GM10266 (cell line): ENCODE results near the gene GTF2A1L.
"Not testable (repeated sequence)": the region's sequence is repeated elsewhere in the genome, so short reads cannot be mapped to it uniquely, and the experiment has no call there.

Source experiments
- DNase-seq: peaks from one replicate; pipeline ENCODE4 v3.0.0; 2012; ENCODE audit errors: extremely low spot score
- TF ChIP-seq, protein P1 (sequence below): IDR thresholded peaks from 2 replicates; pipeline ENCODE4 v1.5.1; 2012; ENCODE audit warnings: mild to moderate bottlenecking, low read depth; ENCODE audit not compliant: control insufficient read depth, insufficient read depth; ENCODE audit errors: missing control alignments

The GTF2A1L gene

DNA sequence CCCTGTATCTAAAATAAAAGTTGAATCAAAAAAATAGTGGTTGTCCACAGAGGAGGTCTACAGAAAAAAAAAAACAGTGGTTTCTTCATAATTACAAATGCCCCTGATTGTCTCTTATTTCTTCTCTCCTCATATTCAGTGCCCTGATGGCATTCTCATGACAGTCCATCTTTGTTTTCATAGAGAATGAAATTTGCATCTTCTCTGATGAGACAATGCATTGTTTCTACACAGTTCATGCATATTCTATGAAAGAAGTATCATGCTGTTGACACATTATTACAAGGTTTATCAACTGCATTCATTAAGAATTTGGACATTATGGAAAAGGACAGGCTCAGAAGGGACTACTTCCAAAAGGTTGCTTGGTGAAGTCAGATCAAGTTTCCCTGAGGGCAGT, 78.3 kb downstream of the GTF2A1L start:
- TF ChIP-seq, protein P1, sequence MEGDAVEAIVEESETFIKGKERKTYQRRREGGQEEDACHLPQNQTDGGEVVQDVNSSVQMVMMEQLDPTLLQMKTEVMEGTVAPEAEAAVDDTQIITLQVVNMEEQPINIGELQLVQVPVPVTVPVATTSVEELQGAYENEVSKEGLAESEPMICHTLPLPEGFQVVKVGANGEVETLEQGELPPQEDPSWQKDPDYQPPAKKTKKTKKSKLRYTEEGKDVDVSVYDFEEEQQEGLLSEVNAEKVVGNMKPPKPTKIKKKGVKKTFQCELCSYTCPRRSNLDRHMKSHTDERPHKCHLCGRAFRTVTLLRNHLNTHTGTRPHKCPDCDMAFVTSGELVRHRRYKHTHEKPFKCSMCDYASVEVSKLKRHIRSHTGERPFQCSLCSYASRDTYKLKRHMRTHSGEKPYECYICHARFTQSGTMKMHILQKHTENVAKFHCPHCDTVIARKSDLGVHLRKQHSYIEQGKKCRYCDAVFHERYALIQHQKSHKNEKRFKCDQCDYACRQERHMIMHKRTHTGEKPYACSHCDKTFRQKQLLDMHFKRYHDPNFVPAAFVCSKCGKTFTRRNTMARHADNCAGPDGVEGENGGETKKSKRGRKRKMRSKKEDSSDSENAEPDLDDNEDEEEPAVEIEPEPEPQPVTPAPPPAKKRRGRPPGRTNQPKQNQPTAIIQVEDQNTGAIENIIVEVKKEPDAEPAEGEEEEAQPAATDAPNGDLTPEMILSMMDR, result no peak

DNA sequence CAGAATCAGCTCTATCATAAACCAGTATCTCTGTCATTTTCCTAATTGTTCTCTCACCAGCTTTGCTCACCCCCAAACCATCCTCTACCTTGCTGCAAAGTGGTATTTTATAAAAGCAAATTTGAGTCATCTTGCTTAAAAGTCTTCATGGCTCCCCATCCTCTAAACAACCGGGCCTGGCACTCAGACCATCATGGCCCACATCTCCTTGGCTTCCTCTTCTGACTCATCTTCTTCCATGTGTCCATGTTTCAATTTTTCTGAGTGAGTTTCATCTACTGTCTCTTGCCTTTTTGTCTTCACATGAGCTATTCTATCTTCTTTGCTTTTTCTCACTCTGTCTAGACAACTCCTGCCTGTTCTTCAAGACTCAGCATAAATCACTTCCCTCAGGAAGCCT, 79.2 kb downstream of the GTF2A1L start:
- TF ChIP-seq, protein P1, result no peak
- no peak for DNase-seq

More for the DNA sequence above, 78.3 kb downstream of the GTF2A1L start:
- no peak for DNase-seq

DNA sequence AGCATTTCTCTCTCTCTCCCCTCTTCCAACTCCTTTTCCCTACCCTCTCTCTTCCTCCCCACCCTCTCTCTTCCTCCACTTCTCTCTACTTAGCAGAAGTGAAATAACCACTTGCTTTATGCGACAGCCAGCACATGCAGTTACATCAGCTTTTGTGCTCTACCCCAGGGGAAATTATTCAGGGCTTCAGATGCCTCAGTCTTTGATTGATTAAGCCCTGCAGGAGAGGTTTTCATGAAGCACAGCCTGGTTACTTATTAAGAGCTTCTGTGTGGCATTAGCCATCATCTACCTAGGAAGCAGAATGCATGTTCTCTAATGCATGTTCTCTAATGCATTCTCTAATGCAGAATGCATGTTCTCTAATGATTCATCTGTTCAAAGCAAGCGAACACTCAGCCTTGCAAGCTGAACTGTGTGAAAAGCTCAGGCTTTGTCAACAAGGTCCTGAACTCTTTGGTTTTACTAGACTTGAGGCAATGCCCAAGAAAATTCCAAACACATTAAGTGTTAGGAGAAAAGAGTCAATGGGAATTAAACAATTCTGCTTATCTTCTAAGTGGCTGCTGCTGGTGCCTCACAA, 81.8 kb downstream of the GTF2A1L start:
- TF ChIP-seq, protein P1, result no peak
- no peak for DNase-seq

DNA sequence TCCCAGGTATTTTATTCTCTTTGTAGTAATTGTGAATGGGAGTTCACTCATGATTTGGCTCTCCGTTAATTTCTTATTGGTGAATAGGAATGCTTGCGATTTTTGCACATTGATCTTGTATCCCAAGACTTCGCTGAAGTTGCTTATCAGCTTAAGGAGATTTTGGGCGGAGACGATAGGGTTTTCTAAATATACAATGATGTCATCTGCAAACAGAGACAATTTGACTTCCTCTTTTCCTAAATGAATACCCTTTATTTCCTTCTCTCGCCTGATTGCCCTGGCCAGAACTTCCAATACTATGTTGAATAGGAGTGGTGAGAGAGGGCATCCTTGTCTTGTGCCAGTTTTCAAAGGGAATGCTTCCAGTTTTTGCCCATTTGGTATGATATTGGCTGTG, 86.0 kb downstream of the GTF2A1L start:
- DNase-seq, result not testable (repeated sequence)

DNA sequence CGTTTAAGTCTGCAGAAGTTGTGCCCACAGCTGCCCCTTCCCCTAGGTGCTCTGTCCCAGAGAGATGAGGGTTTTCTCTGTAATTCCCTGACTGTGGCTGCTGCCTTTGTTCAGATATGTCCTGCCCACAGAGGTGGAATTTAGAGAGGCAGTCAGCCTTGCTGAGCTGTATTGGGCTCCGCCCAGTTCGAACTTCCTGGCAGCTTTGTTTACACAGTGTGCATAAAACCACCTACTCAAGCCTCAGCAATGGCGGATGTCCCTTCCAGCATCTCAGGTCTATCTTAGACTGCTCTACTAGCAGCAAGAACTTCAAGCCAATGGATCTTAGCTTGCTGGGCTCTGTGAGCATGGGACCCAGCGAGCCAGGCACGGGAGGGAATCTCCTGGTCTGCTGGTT, 89.8 kb downstream of the GTF2A1L start:
- no peak for DNase-seq
- TF ChIP-seq, protein P1, result no peak

DNA sequence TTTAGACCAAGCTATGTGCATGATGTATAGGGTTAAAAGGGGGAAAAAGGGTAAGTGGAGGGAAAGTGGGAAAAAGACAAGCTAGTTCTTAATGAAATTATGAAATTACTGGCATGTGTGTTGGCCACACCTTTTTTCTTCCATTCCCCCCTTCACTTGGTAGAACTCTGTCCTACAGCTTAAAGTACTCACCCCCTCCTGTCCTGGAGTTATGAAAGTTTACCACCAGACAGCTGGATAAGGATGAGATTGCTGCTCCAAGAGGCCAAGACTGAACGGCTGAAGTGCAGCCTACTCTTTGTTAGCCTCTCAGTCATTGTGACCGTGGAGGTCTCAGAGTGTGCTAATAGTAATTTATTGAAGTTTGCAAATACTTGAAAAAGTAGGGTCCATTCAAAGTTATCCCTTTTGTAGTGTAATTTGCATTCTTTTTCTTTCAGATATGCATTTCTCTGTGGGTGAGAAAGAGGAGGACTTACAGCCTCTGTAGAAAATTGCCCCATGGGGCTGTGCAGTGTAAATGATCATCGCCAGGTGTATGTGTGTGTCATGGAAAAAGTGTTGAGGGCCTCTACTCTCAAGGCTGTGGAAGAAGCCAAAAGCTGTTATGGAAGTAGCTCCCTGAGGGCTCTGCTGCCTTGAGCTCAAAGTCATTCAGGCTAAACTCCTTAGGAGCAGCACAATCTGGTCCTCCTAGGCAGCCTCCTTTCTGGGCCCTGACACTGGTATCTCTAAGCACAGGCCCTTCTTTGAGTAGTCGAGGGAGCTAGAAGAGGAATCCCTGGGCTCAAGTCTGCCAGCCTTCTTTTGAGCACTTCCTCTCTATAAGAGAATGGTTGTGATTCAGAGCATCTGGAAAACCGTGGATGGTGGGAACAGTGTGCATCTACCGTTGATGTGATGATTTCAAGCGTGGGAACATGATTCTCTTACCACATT, 91.7 kb downstream of the GTF2A1L start:
- no peak for DNase-seq
- TF ChIP-seq, protein P1, result no peak

DNA sequence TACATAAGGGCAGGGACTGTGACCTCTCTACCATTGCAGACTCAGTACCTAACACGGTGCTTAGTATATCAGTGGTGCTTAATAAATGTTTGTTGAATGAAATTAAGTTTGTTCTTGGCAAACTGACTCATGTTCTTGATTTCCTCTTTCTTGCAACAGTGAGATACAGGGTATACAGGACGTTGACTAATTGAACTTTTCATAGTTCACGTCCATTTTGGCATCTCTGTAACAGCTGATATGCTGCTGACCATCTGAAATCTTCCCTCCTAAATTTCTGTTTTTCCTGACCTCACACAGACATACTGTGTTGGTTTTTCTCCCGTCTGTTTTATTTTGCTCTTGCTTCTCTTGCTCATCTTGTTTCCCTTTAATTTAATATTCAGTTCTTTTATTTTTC, 93.7 kb downstream of the GTF2A1L start:
- DNase-seq, result no peak
- TF ChIP-seq, protein P1, result no peak
